Gastroesophageal sphincter (tissue), 4 donors: ENCODE results near the gene RBP5. TPM values are rescaled to one million over a fixed set of nuclear protein-coding genes. Genes with fewer than 3 reads are reported as not detected.

Experiments used
- ATAC-seq: fragments of 150-250 bp; one replicate; pipeline ENCODE4 v1.9.1; 2016; ENCODE audit warnings: mild to moderate bottlenecking, moderate library complexity
- H3K27ac ChIP-seq, 4 donors: fragments of 200-600 bp; sonication (generic) in 3 of 4; 1 replicate in 3 of 4; 2 replicates in 1 of 4; pipeline ENCODE4 v1.5.1; 2016 to 2019
- H3K27me3 ChIP-seq: fragments of 200-600 bp; sonication (generic); one replicate; pipeline ENCODE4 v1.5.1; 2019
- H3K36me3 ChIP-seq, 2 donors: fragments of 200-600 bp; sonication (generic); one replicate each; pipeline ENCODE4 v1.5.1; 2019; ENCODE audit warnings: control low read depth in 1 of 2
- H3K4me1 ChIP-seq, 3 donors: fragments of 200-600 bp; sonication (generic); 1 replicate in 2 of 3; 2 replicates in 1 of 3; pipeline ENCODE4 v1.5.1; 2016 to 2019; ENCODE audit warnings: control low read depth in 2 of 3
- H3K4me3 ChIP-seq, 2 donors: fragments of 200-600 bp; sonication (generic); one replicate each; pipeline ENCODE4 v1.5.1; 2019; ENCODE audit warnings: mild to moderate bottlenecking in 1 of 2, moderate library complexity in 1 of 2
- H3K9me3 ChIP-seq, 3 donors: fragments of 200-600 bp; sonication (generic); one replicate each; pipeline ENCODE4 v1.5.1; 2017 to 2019; ENCODE audit warnings: control low read depth in 2 of 3
- CTCF ChIP-seq, 4 experiments: fragments of 200-600 bp in 2 of 4; fragments of 450-650 bp in 2 of 4; sonication (generic) in 1 of 4; IDR thresholded peaks; one replicate each; pipeline ENCODE4 v1.5.1; 2017 to 2019; ENCODE audit warnings: antibody characterized with exemption in 4 of 4, mild to moderate bottlenecking in 2 of 4, moderate library complexity in 2 of 4
- EP300 ChIP-seq: sonication (generic); formaldehyde crosslinking; IDR thresholded peaks from one replicate; pipeline ENCODE4 v1.6.1; 2017; ENCODE audit warnings: antibody characterized with exemption, mild to moderate bottlenecking
- POLR2A ChIP-seq, 2 donors: fragments of 450-650 bp; IDR thresholded peaks; one replicate each; pipeline ENCODE4 v1.6.1; 2017; ENCODE audit warnings: antibody characterized with exemption in 2 of 2, mild to moderate bottlenecking in 2 of 2, moderate library complexity in 1 of 2
- POLR2AphosphoS5 ChIP-seq: sonication (generic); formaldehyde crosslinking; IDR thresholded peaks from one replicate; pipeline ENCODE4 v1.6.1; 2017; ENCODE audit warnings: antibody characterized with exemption
- WGBS, 2 donors: methylation state at CpG; one replicate each; pipeline ENCODE4 v1.1.5; 2018; ENCODE audit warnings: low coverage in 1 of 2; 5-methylcytosine and 5-hydroxymethylcytosine counted together
- total RNA-seq, 4 donors: library from RNA; depleted of rRNA; stranded (reverse); fragments of >200 nt; gene quantifications; one replicate each; pipeline ENCODE4 v1.1.0, GENCODE V29; 2016

RBP5 gene
- total RNA-seq, 4 donors from 2014 or later: 0.58 to 1.1 TPM; not detected in 2

GRCh38 chr12:7142809-7143465 lies 14.2 kb upstream of the RBP5 start:
- WGBS, 2 donors: 95% methylated on average over 12 to 13 of the region's 18 CpGs
- TF ChIP-seq POLR2A (IDR thresholded peaks at IDR 0.05) (no peak), CTCF (IDR thresholded peaks at IDR 0.05) (no peak), POLR2AphosphoS5 (no peak), EP300 (no peak)
- Histone ChIP-seq H3K27me3 (no peaks in the 10 kb centered on the region), H3K36me3 (peaks cover 0 to 66% of the 10 kb centered on the region in 2 donors), H3K4me1 (peaks cover 0 to 8% (median 0%) of the 10 kb centered on the region in 3 donors), H3K9me3 (no peaks in the 10 kb centered on the region), H3K27ac (no peak overlapping the region), H3K4me3 (no peak overlapping the region)
- no peak for ATAC-seq

- H3K36me3 ChIP-seq: peaks cover 0 to 70% of the 10 kb centered on the region in 2 donors
- no peaks in the 10 kb centered on the region for H3K9me3 ChIP-seq
- no peaks in the 10 kb centered on the region for H3K27me3 ChIP-seq
- WGBS, 2 donors: 61 to 64% methylated on average over 3 to 5 of the region's 5 CpGs
- peaks cover 0 to 8% (median 0%) of the 10 kb centered on the region in 3 donors for H3K4me1 ChIP-seq
- peak; percentile 59 for ATAC-seq
- no peak overlapping the region for H3K4me3 ChIP-seq
- TF ChIP-seq POLR2AphosphoS5 (no peak), EP300 (no peak), CTCF (IDR thresholded peaks at IDR 0.05) (peak in 3 of 4 experiments; percentile 39 to 58 (median 49))
- no peak overlapping the region for H3K27ac ChIP-seq
Measured at GRCh38 chr12:7142056-7142644, 13.5 kb upstream of the RBP5 start.

- H3K4me1 ChIP-seq: peaks cover 0 to 8% (median 0%) of the 10 kb centered on the region in 3 donors
- ATAC-seq: no peak
- no peaks in the 10 kb centered on the region for H3K27me3 ChIP-seq
- H3K9me3 ChIP-seq: no peaks in the 10 kb centered on the region
- 91 to 95% methylated on average over 3 to 5 of the region's 7 CpGs for WGBS, 2 donors
- TF ChIP-seq POLR2AphosphoS5 (no peak), EP300 (no peak), POLR2A (IDR thresholded peaks at IDR 0.05) (no peak), CTCF (IDR thresholded peaks at IDR 0.05) (no peak)
- no peak overlapping the region for H3K4me3 ChIP-seq
- peaks cover 0 to 71% of the 10 kb centered on the region in 2 donors for H3K36me3 ChIP-seq
- no peak overlapping the region for H3K27ac ChIP-seq
Measured at GRCh38 chr12:7141351-7142005, 12.8 kb upstream of the RBP5 start.

DNA sequence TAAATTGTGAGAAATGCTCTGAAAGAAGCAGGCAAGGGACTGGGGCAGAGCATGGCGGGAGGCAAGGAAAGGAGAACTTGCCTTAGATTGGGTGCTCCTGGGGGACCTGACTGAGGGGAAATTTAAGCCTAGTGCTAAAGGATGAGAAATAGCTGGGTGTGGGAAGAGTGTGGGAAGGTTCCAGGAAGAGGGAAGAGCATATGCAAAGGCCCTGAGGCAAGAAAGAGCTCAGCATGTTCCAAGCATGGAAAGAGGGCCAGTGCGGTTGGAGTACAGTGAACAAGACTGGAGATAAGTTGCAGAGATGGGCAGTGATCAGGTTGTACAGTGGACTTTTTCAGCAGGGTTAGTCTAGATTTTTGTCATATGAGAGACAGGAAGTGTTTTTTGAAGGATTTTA lies 10.5 kb upstream of the RBP5 start:
- Histone ChIP-seq H3K27ac (no peak overlapping the region), H3K27me3 (no peaks in the 10 kb centered on the region), H3K9me3 (no peaks in the 10 kb centered on the region), H3K36me3 (peaks cover 0 to 88% of the 10 kb centered on the region in 2 donors), H3K4me3 (no peak overlapping the region), H3K4me1 (peaks cover 0 to 1% (median 0%) of the 10 kb centered on the region in 3 donors)
- WGBS, 2 donors: 86 to 92% methylated on average over 2 of the region's 2 CpGs
- no peak for ATAC-seq
- TF ChIP-seq POLR2AphosphoS5 (no peak), POLR2A (IDR thresholded peaks at IDR 0.05) (no peak), EP300 (no peak), CTCF (IDR thresholded peaks at IDR 0.05) (no peak)
